Endodermal cell (in vitro differentiated cells): Measurements from ENCODE around the gene THAP11. TPM values are rescaled to one million over a fixed set of nuclear protein-coding genes. Genes with fewer than 3 reads are reported as not detected.

Source experiments
- DNase-seq: peaks from one replicate; pipeline ENCODE4 v3.0.0-alpha.2; 2017
- H3K27ac ChIP-seq: 2 replicates; pipeline ENCODE4 v1.5.1; 2013; ENCODE audit warnings: mild to moderate bottlenecking, low read depth, low read length, moderate library complexity
- H3K27me3 ChIP-seq: 2 replicates; pipeline ENCODE4 v1.6.1; 2013; ENCODE audit warnings: mild to moderate bottlenecking, low read length, moderate library complexity; ENCODE audit not compliant: insufficient read depth, control insufficient read depth, poor library complexity, severe bottlenecking
- H3K36me3 ChIP-seq: 2 replicates; pipeline ENCODE4 v1.7.0; 2013; ENCODE audit warnings: mild to moderate bottlenecking, low read length, moderate library complexity; ENCODE audit not compliant: control insufficient read depth, insufficient read depth
- H3K4me1 ChIP-seq: one replicate; pipeline ENCODE4 v1.7.0; 2013; ENCODE audit warnings: low read length; ENCODE audit not compliant: control insufficient read depth, insufficient read depth
- H3K4me3 ChIP-seq: 2 replicates; pipeline ENCODE4 v1.5.1; 2013; ENCODE audit warnings: mild to moderate bottlenecking, low read length, moderate library complexity
- H3K9ac ChIP-seq: 2 replicates; pipeline ENCODE4 v1.6.1; 2013; ENCODE audit warnings: mild to moderate bottlenecking, low read length, moderate library complexity; ENCODE audit not compliant: poor library complexity, severe bottlenecking; ENCODE audit errors: extremely low read depth
- H3K9me3 ChIP-seq: 2 replicates; pipeline ENCODE4 v1.6.1; 2013; ENCODE audit warnings: mild to moderate bottlenecking, low read length, moderate library complexity; ENCODE audit not compliant: control insufficient read depth
- H3K27ac Mint-ChIP-seq: 2 replicates; pipeline ENCODE4 v1.8.0; 2020; ENCODE audit warnings: mixed read lengths
- H3K27me3 Mint-ChIP-seq: 2 replicates; pipeline ENCODE4 v1.8.0; 2021; ENCODE audit warnings: mild to moderate bottlenecking, mixed read lengths; ENCODE audit not compliant: insufficient read depth
- H3K36me3 Mint-ChIP-seq: 2 replicates; pipeline ENCODE4 v1.8.0; 2020; ENCODE audit warnings: low read depth, mixed read lengths
- H3K4me1 Mint-ChIP-seq: 2 replicates; pipeline ENCODE4 v1.8.0; 2020; ENCODE audit warnings: mixed read lengths
- H3K4me3 Mint-ChIP-seq: 2 replicates; pipeline ENCODE4 v1.8.0; 2020; ENCODE audit warnings: mild to moderate bottlenecking, moderate library complexity, mixed read lengths
- H3K9me3 Mint-ChIP-seq: 2 replicates; pipeline ENCODE4 v1.8.0; 2020; ENCODE audit warnings: mild to moderate bottlenecking, mixed read lengths
- CTCF ChIP-seq: fragments of 200-600 bp; sonication (generic); conservative IDR thresholded peaks from 2 replicates; pipeline ENCODE4 v1.5.0; 2021; ENCODE audit warnings: antibody characterized with exemption, mild to moderate bottlenecking
- WGBS, 2 experiments: methylation state at CpG; one replicate each; pipeline versions ENCODE4 v1.1.5 to v1.1.7; 2013; ENCODE audit warnings: missing lambda C conversion rate in 2 of 2, mixed read lengths in 1 of 2; ENCODE audit not compliant: insufficient coverage in 1 of 2, insufficient read length in 1 of 2; 5-methylcytosine and 5-hydroxymethylcytosine counted together
- total RNA-seq, 2 donors: library from RNA; stranded (reverse); fragmentation: NEBNext Ultra II Directional in 1 of 2; extraction: Animal tissue kit (Norgen Biotek cat#: 25700) in 1 of 2; gene quantifications; 2 replicates in 1 of 2; 3 replicates in 1 of 2; pipeline ENCODE4 v1.2.1, GENCODE V29; 2021

Gene THAP11
- total RNA-seq, 2 donors from 2014 or later, result 28.0 to 32.9 TPM

GRCh38 chr16:67825906-67826305 lies 16.2 kb upstream of the THAP11 start:
- Histone ChIP-seq H3K36me3 (peaks cover 32% of the 10 kb centered on the region), H3K27me3 (no peaks in the 10 kb centered on the region), H3K9ac (no peak overlapping the region), H3K9me3 (no peaks in the 10 kb centered on the region), H3K4me3 (no peak overlapping the region), H3K4me1 (no peaks in the 10 kb centered on the region), H3K27ac (no peak overlapping the region)
- Mint-ChIP-seq H3K9me3 (no peaks in the 10 kb centered on the region), H3K4me3 (no peak overlapping the region), H3K27ac (no peak overlapping the region), H3K4me1 (peaks cover 4% of the 10 kb centered on the region), H3K27me3 (no peaks in the 10 kb centered on the region), H3K36me3 (peaks cover 19% of the 10 kb centered on the region)
- no peak for DNase-seq
- no peak for TF ChIP-seq CTCF
- WGBS, 2 experiments, result 95 to 98% methylated on average over 8 to 14 of the region's 14 CpGs

GRCh38 chr16:67828651-67829050 lies 13.5 kb upstream of the THAP11 start:
- H3K27ac ChIP-seq, result no peak overlapping the region
- no peak overlapping the region for H3K4me3 Mint-ChIP-seq
- no peak overlapping the region for H3K9ac ChIP-seq
- H3K4me3 ChIP-seq, result no peak overlapping the region
- no peaks in the 10 kb centered on the region for H3K27me3 ChIP-seq
- no peaks in the 10 kb centered on the region for H3K27me3 Mint-ChIP-seq
- no peaks in the 10 kb centered on the region for H3K9me3 ChIP-seq
- TF ChIP-seq CTCF, result no peak
- H3K36me3 ChIP-seq, result peaks cover 44% of the 10 kb centered on the region
- H3K4me1 ChIP-seq, result no peaks in the 10 kb centered on the region
- peaks cover 11% of the 10 kb centered on the region for H3K4me1 Mint-ChIP-seq
- WGBS, 2 experiments, result 88 to 96% methylated on average over 4 of the region's 4 CpGs
- DNase-seq, result no peak
- H3K9me3 Mint-ChIP-seq, result no peaks in the 10 kb centered on the region
- peaks cover 31% of the 10 kb centered on the region for H3K36me3 Mint-ChIP-seq
- no peak overlapping the region for H3K27ac Mint-ChIP-seq

- Histone ChIP-seq H3K9ac (peak overlapping the region; percentile 91), H3K4me3 (peak overlapping the region; percentile 95), H3K27ac (no peak overlapping the region), H3K9me3 (no peaks in the 10 kb centered on the region), H3K4me1 (no peaks in the 10 kb centered on the region), H3K27me3 (no peaks in the 10 kb centered on the region), H3K36me3 (peaks cover 32% of the 10 kb centered on the region)
- DNase-seq, result peak; percentile 55
- Mint-ChIP-seq H3K9me3 (no peaks in the 10 kb centered on the region), H3K4me1 (peaks cover 7% of the 10 kb centered on the region), H3K27ac (peak overlapping the region; percentile 66), H3K27me3 (no peaks in the 10 kb centered on the region), H3K4me3 (peak overlapping the region; percentile 81), H3K36me3 (peaks cover 29% of the 10 kb centered on the region)
- no peak for TF ChIP-seq CTCF
- WGBS, 2 experiments, result 21 to 24% methylated on average over 3 of the region's 3 CpGs
These were observed 9.1 kb upstream of the THAP11 start for GRCh38 chr16:67833030-67833414.
